Erythroblast (primary cell): Measurements from ENCODE around the gene ZBED5.

Experiments
- GATA1 ChIP-seq: IDR thresholded peaks from 2 replicates; pipeline ENCODE4 v1.6.1; 2011; ENCODE audit warnings: low read depth, mild to moderate bottlenecking, control low read depth, low read length, moderate library complexity
- POLR2A ChIP-seq: IDR thresholded peaks from 2 replicates; pipeline ENCODE4 v1.6.1; 2011; ENCODE audit warnings: mild to moderate bottlenecking, low read length

DNA sequence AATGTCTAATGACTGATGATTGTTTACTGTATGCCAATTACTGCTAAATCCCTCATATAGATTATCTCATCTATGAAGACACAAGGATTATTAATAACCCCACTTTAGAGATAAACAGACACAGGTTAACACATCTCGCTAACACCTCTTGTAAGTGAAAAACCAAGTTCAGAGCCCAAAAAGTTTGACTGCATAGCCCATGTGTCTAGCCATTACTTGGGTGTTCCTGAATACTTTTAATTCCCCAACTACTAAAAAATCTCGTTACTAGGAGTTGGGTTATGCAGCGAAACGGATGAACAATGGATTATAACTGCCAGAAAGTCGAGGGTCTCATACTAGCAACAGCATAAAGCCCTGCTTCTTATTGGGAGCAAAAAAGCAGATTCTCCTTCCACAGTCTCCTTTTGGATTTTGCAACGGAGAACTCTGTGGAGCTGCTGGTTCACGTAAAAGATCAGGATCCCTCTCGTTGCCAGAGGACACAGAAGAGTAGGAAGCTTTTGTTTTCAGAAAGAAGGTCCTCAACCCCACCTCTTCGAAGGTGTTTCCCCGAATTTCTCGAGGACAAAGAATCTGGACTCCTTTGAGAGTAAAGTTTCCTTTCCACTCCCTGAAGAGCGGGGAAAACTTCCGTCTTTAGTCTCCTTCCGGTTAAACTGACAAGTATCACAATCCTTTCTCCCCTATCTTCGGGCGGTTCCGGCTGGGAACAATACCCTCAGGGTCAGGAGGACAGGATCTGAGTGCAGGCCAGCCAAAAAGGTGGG, 979 bp downstream of the ZBED5 start:
- TF ChIP-seq POLR2A (no peak), GATA1 (no peak)
